HepG2 (cell line): Measurements from ENCODE around the gene CHMP2B. TPM values are rescaled to one million over a fixed set of nuclear protein-coding genes. Genes with fewer than 3 reads are reported as not detected.

Experiments
- ATAC-seq: fragments of 200-7000 bp; cut with Tn5 transposase; 3 replicates; pipeline ENCODE4 v1.9.1; 2020; ENCODE audit warnings: mild to moderate bottlenecking, moderate library complexity
- BruUV-seq: library from RNA; stranded (reverse); fragments of 400-500 nt; replicated peaks from 2 replicates; lab custom pipeline; 2021; lab: Mats Ljungman, UMichigan
- CTCF ChIA-PET: fragments of 300-600 bp; formaldehyde crosslinking; extraction: SDS; loops from one replicate; lab custom pipeline; 2021; ENCODE audit warnings: low total read pairs, inconsistent platforms, low intra/inter-chr PET ratio; lab: Yijun Ruan, JAX
- POLR2A ChIA-PET: fragments of 350-600 bp; sonication (Branson Sonifier 250); formaldehyde crosslinking; loops from one replicate; lab custom pipeline; 2020; ENCODE audit warnings: antibody characterized with exemption, inconsistent platforms; lab: Yijun Ruan, JAX
- DNase-seq: peaks from one replicate; pipeline ENCODE4 v3.0.0-alpha.2; 2015; ENCODE audit warnings: low spot score
- FAIRE-seq: peaks from 3 replicates; lab custom pipeline; 2011; peaks lifted over from hg19 to GRCh38; lab: Jason Lieb, UNC
- H2AFZ ChIP-seq: one replicate; pipeline ENCODE4 v1.6.1; 2011; ENCODE audit warnings: low read length, inconsistent platforms
- H3K27ac ChIP-seq: fragments of 300-600 bp; 3 replicates; pipeline ENCODE4 v1.8.0; 2011; ENCODE audit warnings: mixed run types, mild to moderate bottlenecking, mixed read lengths, low read length, inconsistent platforms; ENCODE audit not compliant: insufficient read depth; ENCODE audit errors: extremely low read length
- H3K27me3 ChIP-seq, 2 experiments: fragments of 200-600 bp in 1 of 2; 2 replicates in 1 of 2; 3 replicates in 1 of 2; pipeline versions ENCODE4 v1.6.0 to v1.8.0; 2011; ENCODE audit warnings: low read length in 2 of 2, mild to moderate bottlenecking in 2 of 2, moderate library complexity in 2 of 2, inconsistent platforms in 1 of 2; ENCODE audit not compliant: insufficient read depth in 2 of 2, control insufficient read depth in 1 of 2
- H3K36me3 ChIP-seq, 2 experiments: fragments of 200-600 bp in 1 of 2; replicated peaks in 1 of 2; 2 replicates in 1 of 2; 3 replicates in 1 of 2; pipeline versions ENCODE4 v1.5.1 to v1.8.0; 2011; ENCODE audit warnings: low read length in 2 of 2, inconsistent platforms in 1 of 2; ENCODE audit not compliant: insufficient read depth in 2 of 2, control insufficient read depth in 1 of 2
- H3K4me1 ChIP-seq: 2 replicates; pipeline ENCODE4 v1.5.1; 2012; ENCODE audit warnings: low read length, inconsistent platforms; ENCODE audit not compliant: insufficient read depth
- H3K4me2 ChIP-seq: 2 replicates; pipeline ENCODE4 v1.6.0; 2011; ENCODE audit warnings: low read depth, low read length, inconsistent platforms
- H3K4me3 ChIP-seq, 3 experiments: fragments of 200-600 bp in 1 of 3; sonication (generic), shearing (Covaris generic) in 1 of 3; replicated peaks in 1 of 3; 2 replicates each; pipeline ENCODE4 v1.5.1; 2011 to 2016; ENCODE audit warnings: low read length in 3 of 3, inconsistent platforms in 2 of 3, low read depth in 2 of 3, mild to moderate bottlenecking in 2 of 3, control low read depth in 1 of 3, mixed read lengths in 1 of 3; ENCODE audit not compliant: insufficient read depth in 1 of 3
- H3K79me2 ChIP-seq: one replicate; pipeline ENCODE4 v1.6.1; 2011; ENCODE audit warnings: low read length, inconsistent platforms; ENCODE audit not compliant: insufficient read depth
- H3K9ac ChIP-seq: 2 replicates; pipeline ENCODE4 v1.6.0; 2011; ENCODE audit warnings: mild to moderate bottlenecking, low read depth, low read length, inconsistent platforms; ENCODE audit not compliant: insufficient read depth
- H3K9me3 ChIP-seq: 2 replicates; pipeline ENCODE4 v1.5.1; 2012; ENCODE audit warnings: mild to moderate bottlenecking, low read length
- H4K20me1 ChIP-seq: 2 replicates; pipeline ENCODE4 v1.6.0; 2011; ENCODE audit warnings: inconsistent platforms, mild to moderate bottlenecking, low read length, moderate library complexity; ENCODE audit not compliant: insufficient read depth
- ELF1 ChIP-seq: sonication (generic); formaldehyde crosslinking; IDR thresholded peaks from 2 replicates; pipeline ENCODE4 v1.4.0; 2020; ENCODE audit warnings: missing genetic modification reagents
- MAFF ChIP-seq: IDR thresholded peaks from 2 replicates; pipeline ENCODE4 v1.6.1; 2011; ENCODE audit warnings: low read depth, low read length, improper control_type of control experiment
- MAFK ChIP-seq, 2 experiments: IDR thresholded peaks in 1 of 2; conservative IDR thresholded peaks in 1 of 2; 2 replicates each; pipeline ENCODE4 v1.6.1; 2011; ENCODE audit warnings: improper control_type of control experiment in 2 of 2, low read length in 2 of 2
- TAF15 ChIP-seq: fragments of 200-400 bp; formaldehyde crosslinking; IDR thresholded peaks from one replicate; pipeline ENCODE4 v1.6.1; 2018; ENCODE audit warnings: mild to moderate bottlenecking, low read depth, low read length; ENCODE audit not compliant: poor library complexity, severe bottlenecking
- TERF1 ChIP-seq: sonication (generic); formaldehyde crosslinking; IDR thresholded peaks from 2 replicates; pipeline ENCODE4 v1.8.0; 2022; ENCODE audit warnings: mild to moderate bottlenecking, missing genetic modification reagents, moderate library complexity
- ZNF503 ChIP-seq: sonication (generic); formaldehyde crosslinking; IDR thresholded peaks from 2 replicates; pipeline ENCODE4 v1.4.0; 2020; ENCODE audit warnings: missing genetic modification reagents
- WGBS: methylation state at CpG from one replicate; pipeline ENCODE4 v1.1.6; 2017; ENCODE audit warnings: low lambda C conversion rate; 5-methylcytosine and 5-hydroxymethylcytosine counted together
- in situ Hi-C: cut with HindIII; loops from 2 replicates; pipeline ENCODE4 v1.10.0; 2017; ENCODE audit warnings: low pct_unique_long_range_greater_than_20kb; ENCODE audit not compliant: extremely low pct_ligation_motif_present
- intact Hi-C: fragments of 100-400 bp; cut with micrococcal nuclease; formaldehyde crosslinking; loops from one replicate; pipeline ENCODE4 v1.10.0; 2022; ENCODE audit not compliant: unreplicated experiment
- polyA plus RNA-seq, 8 experiments: library from polyadenylated mRNA; depleted of rRNA in 3 of 8; stranded (reverse) in 7 of 8; unstranded in 1 of 8; fragments of >200 nt; fragmentation: Illumina TruSeq in 4 of 8; extraction: Trizol in 4 of 8; gene quantifications; 2 replicates each; pipeline versions ENCODE4 v1.2.1 to v1.2.3, GENCODE V29; 2011 to 2016; ENCODE audit warnings: low read depth in 4 of 8, missing spikeins in 1 of 8, mixed read lengths in 1 of 8; ENCODE audit not compliant: insufficient read depth in 1 of 8
- total RNA-seq, 5 experiments: library from RNA; depleted of rRNA; stranded (reverse); fragments of >200 nt; fragmentation: Illumina TruSeq; extraction: Trizol; gene quantifications; 2 replicates each; pipeline ENCODE4 v1.2.3, GENCODE V29; 2016; ENCODE audit warnings: low read depth in 1 of 5
- TF ChIP-seq, protein P1 (sequence below): sonication (generic); formaldehyde crosslinking; IDR thresholded peaks from 2 replicates; pipeline ENCODE4 v1.5.1; 2020; ENCODE audit warnings: missing genetic modification reagents, mild to moderate bottlenecking, borderline replicate concordance
- TF ChIP-seq, protein P2 (sequence below): sonication (generic); formaldehyde crosslinking; IDR thresholded peaks from 2 replicates; pipeline ENCODE4 v1.9.0; 2021; ENCODE audit warnings: mild to moderate bottlenecking, missing genetic modification reagents
- TF ChIP-seq, protein P3 (sequence below): sonication (generic); formaldehyde crosslinking; conservative IDR thresholded peaks from 2 replicates; pipeline ENCODE4 v1.8.0; 2022; ENCODE audit warnings: mild to moderate bottlenecking, moderate library complexity, missing genetic modification reagents

Gene CHMP2B
- total and polyA plus RNA-seq, 2 of the 13 experiments (the other 11 are each of a cell fraction or from before 2014, with no cell fraction given): 6.9 to 33.5 TPM

GRCh38 chr3:87200060-87200647 is 27.0 kb upstream of the CHMP2B start:
- CTCF ChIA-PET: no interaction called here
- no peak overlapping the region for H3K4me2 ChIP-seq
- FAIRE-seq: no peak

More at GRCh38 chr3:87200060-87200647, 27.0 kb upstream of the CHMP2B start:
- no peak overlapping the region for H3K9ac ChIP-seq
- no peak overlapping the region for H2AFZ ChIP-seq
- peaks cover 40% of the 10 kb centered on the region for H3K4me1 ChIP-seq
- no peaks in the 10 kb centered on the region for H3K36me3 ChIP-seq
- in situ Hi-C loops (no loop called here), intact Hi-C loops (no loop called here)
- TF ChIP-seq TAF15: no peak
- TF ChIP-seq, protein P1, sequence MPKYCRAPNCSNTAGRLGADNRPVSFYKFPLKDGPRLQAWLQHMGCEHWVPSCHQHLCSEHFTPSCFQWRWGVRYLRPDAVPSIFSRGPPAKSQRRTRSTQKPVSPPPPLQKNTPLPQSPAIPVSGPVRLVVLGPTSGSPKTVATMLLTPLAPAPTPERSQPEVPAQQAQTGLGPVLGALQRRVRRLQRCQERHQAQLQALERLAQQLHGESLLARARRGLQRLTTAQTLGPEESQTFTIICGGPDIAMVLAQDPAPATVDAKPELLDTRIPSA (CRISPR knock-in tag): no peak
- TF ChIP-seq, protein P2, sequence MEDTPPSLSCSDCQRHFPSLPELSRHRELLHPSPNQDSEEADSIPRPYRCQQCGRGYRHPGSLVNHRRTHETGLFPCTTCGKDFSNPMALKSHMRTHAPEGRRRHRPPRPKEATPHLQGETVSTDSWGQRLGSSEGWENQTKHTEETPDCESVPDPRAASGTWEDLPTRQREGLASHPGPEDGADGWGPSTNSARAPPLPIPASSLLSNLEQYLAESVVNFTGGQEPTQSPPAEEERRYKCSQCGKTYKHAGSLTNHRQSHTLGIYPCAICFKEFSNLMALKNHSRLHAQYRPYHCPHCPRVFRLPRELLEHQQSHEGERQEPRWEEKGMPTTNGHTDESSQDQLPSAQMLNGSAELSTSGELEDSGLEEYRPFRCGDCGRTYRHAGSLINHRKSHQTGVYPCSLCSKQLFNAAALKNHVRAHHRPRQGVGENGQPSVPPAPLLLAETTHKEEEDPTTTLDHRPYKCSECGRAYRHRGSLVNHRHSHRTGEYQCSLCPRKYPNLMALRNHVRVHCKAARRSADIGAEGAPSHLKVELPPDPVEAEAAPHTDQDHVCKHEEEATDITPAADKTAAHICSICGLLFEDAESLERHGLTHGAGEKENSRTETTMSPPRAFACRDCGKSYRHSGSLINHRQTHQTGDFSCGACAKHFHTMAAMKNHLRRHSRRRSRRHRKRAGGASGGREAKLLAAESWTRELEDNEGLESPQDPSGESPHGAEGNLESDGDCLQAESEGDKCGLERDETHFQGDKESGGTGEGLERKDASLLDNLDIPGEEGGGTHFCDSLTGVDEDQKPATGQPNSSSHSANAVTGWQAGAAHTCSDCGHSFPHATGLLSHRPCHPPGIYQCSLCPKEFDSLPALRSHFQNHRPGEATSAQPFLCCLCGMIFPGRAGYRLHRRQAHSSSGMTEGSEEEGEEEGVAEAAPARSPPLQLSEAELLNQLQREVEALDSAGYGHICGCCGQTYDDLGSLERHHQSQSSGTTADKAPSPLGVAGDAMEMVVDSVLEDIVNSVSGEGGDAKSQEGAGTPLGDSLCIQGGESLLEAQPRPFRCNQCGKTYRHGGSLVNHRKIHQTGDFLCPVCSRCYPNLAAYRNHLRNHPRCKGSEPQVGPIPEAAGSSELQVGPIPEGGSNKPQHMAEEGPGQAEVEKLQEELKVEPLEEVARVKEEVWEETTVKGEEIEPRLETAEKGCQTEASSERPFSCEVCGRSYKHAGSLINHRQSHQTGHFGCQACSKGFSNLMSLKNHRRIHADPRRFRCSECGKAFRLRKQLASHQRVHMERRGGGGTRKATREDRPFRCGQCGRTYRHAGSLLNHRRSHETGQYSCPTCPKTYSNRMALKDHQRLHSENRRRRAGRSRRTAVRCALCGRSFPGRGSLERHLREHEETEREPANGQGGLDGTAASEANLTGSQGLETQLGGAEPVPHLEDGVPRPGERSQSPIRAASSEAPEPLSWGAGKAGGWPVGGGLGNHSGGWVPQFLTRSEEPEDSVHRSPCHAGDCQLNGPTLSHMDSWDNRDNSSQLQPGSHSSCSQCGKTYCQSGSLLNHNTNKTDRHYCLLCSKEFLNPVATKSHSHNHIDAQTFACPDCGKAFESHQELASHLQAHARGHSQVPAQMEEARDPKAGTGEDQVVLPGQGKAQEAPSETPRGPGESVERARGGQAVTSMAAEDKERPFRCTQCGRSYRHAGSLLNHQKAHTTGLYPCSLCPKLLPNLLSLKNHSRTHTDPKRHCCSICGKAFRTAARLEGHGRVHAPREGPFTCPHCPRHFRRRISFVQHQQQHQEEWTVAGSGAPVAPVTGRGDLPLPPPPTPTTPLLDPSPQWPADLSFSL (CRISPR knock-in tag): no peak
- TF ChIP-seq, protein P3, sequence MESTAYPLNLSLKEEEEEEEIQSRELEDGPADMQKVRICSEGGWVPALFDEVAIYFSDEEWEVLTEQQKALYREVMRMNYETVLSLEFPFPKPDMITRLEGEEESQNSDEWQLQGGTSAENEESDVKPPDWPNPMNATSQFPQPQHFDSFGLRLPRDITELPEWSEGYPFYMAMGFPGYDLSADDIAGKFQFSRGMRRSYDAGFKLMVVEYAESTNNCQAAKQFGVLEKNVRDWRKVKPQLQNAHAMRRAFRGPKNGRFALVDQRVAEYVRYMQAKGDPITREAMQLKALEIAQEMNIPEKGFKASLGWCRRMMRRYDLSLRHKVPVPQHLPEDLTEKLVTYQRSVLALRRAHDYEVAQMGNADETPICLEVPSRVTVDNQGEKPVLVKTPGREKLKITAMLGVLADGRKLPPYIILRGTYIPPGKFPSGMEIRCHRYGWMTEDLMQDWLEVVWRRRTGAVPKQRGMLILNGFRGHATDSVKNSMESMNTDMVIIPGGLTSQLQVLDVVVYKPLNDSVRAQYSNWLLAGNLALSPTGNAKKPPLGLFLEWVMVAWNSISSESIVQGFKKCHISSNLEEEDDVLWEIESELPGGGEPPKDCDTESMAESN (CRISPR knock-in tag): no peak
- no peak for TF ChIP-seq TERF1 (CRISPR knock-in tag)
- TF ChIP-seq MAFF: peak; percentile 97
- TF ChIP-seq MAFK (conservative IDR thresholded peaks at IDR 0.05 in 1 of 2, IDR thresholded peaks at IDR 0.05 in 1 of 2; ENCODE audit: low read length in 2 of 2): peak; percentile 96 to 97
- no peak for TF ChIP-seq ZNF503 (CRISPR knock-in tag)
- no peak for TF ChIP-seq ELF1 (CRISPR knock-in tag)
- no peaks in the 10 kb centered on the region for H3K27me3 ChIP-seq
- no peak overlapping the region for H3K4me3 ChIP-seq
- no peaks in the 10 kb centered on the region for H4K20me1 ChIP-seq
- H3K9me3 ChIP-seq: no peaks in the 10 kb centered on the region
- BruUV-seq: no TSS peak
- H3K79me2 ChIP-seq: no peaks in the 10 kb centered on the region
- no peak overlapping the region for H3K27ac ChIP-seq
- 63% methylated on average over 3 of the region's 3 CpGs for WGBS
- POLR2A ChIA-PET: no interaction called here
- ATAC-seq (no peak), DNase-seq (no peak)
